GM12891 (cell line): ENCODE results near the gene SSU72.

Source experiments
- POLR2A ChIP-seq: IDR thresholded peaks from 2 replicates; pipeline ENCODE4 v1.6.1; 2011; ENCODE audit warnings: low read depth, low read length, control low read depth
- POLR2AphosphoS5 ChIP-seq: IDR thresholded peaks from 2 replicates; pipeline ENCODE4 v1.6.1; 2011; ENCODE audit warnings: low read depth, low read length, control low read depth

- TF ChIP-seq POLR2AphosphoS5 (no peak), POLR2A (no peak)
These were observed 15.6 kb downstream of the SSU72 start for GRCh38 chr1:1559066-1559465.
